Uterus (tissue), 2 donors: ENCODE results near the gene TNFAIP8L3.

ENCODE experiments used
- POLR2A ChIP-seq, 2 donors: fragments of 450-650 bp; IDR thresholded peaks; one replicate each; pipeline ENCODE4 v1.6.1; 2016; ENCODE audit warnings: antibody characterized with exemption in 2 of 2, mild to moderate bottlenecking in 1 of 2, moderate library complexity in 1 of 2
- TF ChIP-seq, protein P1 (sequence below), 4 experiments: fragments of 200-600 bp in 2 of 4; fragments of 450-650 bp in 2 of 4; sonication (generic) in 2 of 4; IDR thresholded peaks; one replicate each; pipeline ENCODE4 v1.5.1; 2016 to 2019; ENCODE audit warnings: antibody characterized with exemption in 4 of 4, mild to moderate bottlenecking in 2 of 4, moderate library complexity in 1 of 4

DNA sequence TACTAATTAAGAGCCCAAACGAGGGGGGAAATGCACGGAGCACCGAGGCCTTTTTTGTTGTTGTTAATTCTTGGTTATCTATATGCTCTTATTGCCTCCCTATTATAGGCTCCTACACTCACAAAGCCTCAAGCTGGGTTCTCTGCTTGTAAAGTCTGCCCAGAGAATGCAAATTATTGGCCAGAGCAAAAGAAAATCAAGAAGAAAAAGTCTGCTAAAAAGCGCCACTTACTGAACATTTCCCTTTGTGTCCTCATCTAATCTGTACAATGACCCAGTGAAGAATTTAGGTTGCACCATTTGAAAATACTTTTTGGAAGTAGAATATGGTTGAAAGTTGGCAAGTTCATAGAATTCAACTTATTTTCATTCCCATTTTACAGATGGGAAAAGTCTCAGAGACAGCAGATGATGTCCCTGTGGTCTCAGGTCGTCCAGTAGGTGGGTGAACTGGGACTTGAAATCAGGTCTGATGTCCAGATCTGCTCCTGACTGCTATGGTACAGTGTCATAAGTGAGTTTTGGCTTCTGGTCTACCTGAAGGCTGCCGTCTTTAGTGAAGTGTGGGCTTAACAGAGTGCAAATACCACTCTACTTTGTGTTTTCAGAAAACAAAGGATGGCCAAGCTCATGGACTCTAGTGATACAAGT, 1.1 kb upstream of the TNFAIP8L3 start:
- no peak for TF ChIP-seq POLR2A (IDR thresholded peaks at IDR 0.05)
- TF ChIP-seq, protein P1, sequence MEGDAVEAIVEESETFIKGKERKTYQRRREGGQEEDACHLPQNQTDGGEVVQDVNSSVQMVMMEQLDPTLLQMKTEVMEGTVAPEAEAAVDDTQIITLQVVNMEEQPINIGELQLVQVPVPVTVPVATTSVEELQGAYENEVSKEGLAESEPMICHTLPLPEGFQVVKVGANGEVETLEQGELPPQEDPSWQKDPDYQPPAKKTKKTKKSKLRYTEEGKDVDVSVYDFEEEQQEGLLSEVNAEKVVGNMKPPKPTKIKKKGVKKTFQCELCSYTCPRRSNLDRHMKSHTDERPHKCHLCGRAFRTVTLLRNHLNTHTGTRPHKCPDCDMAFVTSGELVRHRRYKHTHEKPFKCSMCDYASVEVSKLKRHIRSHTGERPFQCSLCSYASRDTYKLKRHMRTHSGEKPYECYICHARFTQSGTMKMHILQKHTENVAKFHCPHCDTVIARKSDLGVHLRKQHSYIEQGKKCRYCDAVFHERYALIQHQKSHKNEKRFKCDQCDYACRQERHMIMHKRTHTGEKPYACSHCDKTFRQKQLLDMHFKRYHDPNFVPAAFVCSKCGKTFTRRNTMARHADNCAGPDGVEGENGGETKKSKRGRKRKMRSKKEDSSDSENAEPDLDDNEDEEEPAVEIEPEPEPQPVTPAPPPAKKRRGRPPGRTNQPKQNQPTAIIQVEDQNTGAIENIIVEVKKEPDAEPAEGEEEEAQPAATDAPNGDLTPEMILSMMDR (IDR thresholded peaks at IDR 0.05) = no peak
